ENCODE measurements around the gene SLU7. TPM values are rescaled to one million over a fixed set of nuclear protein-coding genes. Genes with fewer than 3 reads are reported as not detected.

The SLU7 gene
- total and polyA plus RNA-seq, 2 of the 4 experiments (the other 2 are of a cell fraction): 15.9 to 34.2 TPM

Other genes starting within 250 kb of the SLU7 start
- gene FABP6, start 189.6 kb downstream of the SLU7 start, total RNA-seq (2012; rRNA removed): not detected in 2 replicates
- gene FABP6, start 189.6 kb downstream of the SLU7 start, polyA plus RNA-seq (2012; rRNA removed): not detected in 2 replicates
- gene CCNJL, start 106.5 kb downstream of the SLU7 start, total RNA-seq (2012; rRNA removed): 2.0 and 2.8 TPM in 2 replicates
- gene CCNJL, start 106.5 kb downstream of the SLU7 start, polyA plus RNA-seq (2012; rRNA removed): 3.8 and 5.3 TPM in 2 replicates
- gene C1QTNF2, start 48.5 kb downstream of the SLU7 start, total RNA-seq (2012; rRNA removed): 0.72 and 0.83 TPM in 2 replicates
- gene C1QTNF2, start 48.5 kb downstream of the SLU7 start, polyA plus RNA-seq (2012; rRNA removed): 1.2 and 1.4 TPM in 2 replicates
- 6.3 and 6.7 TPM in 2 replicates for gene FAM200C, start 19.0 kb downstream of the SLU7 start, total RNA-seq (2012; rRNA removed)
- 1.1 and 1.7 TPM in 2 replicates for gene FAM200C, start 19.0 kb downstream of the SLU7 start, polyA plus RNA-seq (2012; rRNA removed)
- 95.0 and 98.6 TPM in 2 replicates for gene PTTG1, start 2.8 kb upstream of the SLU7 start, total RNA-seq (2012; rRNA removed)
- 118 and 229 TPM in 2 replicates for gene PTTG1, start 2.8 kb upstream of the SLU7 start, polyA plus RNA-seq (2012; rRNA removed)

All from IMR-90 (cell line).